Stomach (tissue), 9 donors: ENCODE measurements around the gene FMN1. TPM values are rescaled to one million over a fixed set of nuclear protein-coding genes. Genes with fewer than 3 reads are reported as not detected.

ENCODE experiments used
- DNase-seq, 2 donors: peaks; one replicate each; pipeline versions ENCODE4 v3.0.0 to v3.0.0-alpha.2; 2013 to 2019
- H3K27ac ChIP-seq, 5 donors: fragments of 200-600 bp in 4 of 5; sonication (generic) in 4 of 5; one replicate each; pipeline ENCODE4 v1.5.1; 2013 to 2019; ENCODE audit warnings: mild to moderate bottlenecking in 1 of 5, moderate library complexity in 1 of 5
- H3K27me3 ChIP-seq, 3 donors: fragments of 200-600 bp; sonication (generic); one replicate each; pipeline ENCODE4 v1.5.1; 2017 to 2019; ENCODE audit warnings: mixed run types in 1 of 3
- H3K36me3 ChIP-seq, 4 donors: fragments of 200-600 bp; sonication (generic); 1 replicate in 3 of 4; 2 replicates in 1 of 4; pipeline ENCODE4 v1.5.1; 2016 to 2019
- H3K4me1 ChIP-seq, 4 donors: fragments of 200-600 bp; sonication (generic); one replicate each; pipeline ENCODE4 v1.5.1; 2016 to 2019
- H3K4me3 ChIP-seq, 4 donors: fragments of 200-600 bp; sonication (generic) in 3 of 4; one replicate each; pipeline ENCODE4 v1.5.1; 2016 to 2019; ENCODE audit warnings: mild to moderate bottlenecking in 1 of 4
- H3K9me3 ChIP-seq, 4 donors: fragments of 200-600 bp; sonication (generic); one replicate each; pipeline ENCODE4 v1.5.1; 2016 to 2019
- CTCF ChIP-seq, 7 experiments: fragments of 450-650 bp in 4 of 7; fragments of 200-600 bp in 3 of 7; sonication (generic) in 3 of 7; IDR thresholded peaks; one replicate each; pipeline ENCODE4 v1.5.1; 2016 to 2019; ENCODE audit warnings: antibody characterized with exemption in 7 of 7, control low read depth in 2 of 7, mild to moderate bottlenecking in 1 of 7
- EP300 ChIP-seq: sonication (generic); formaldehyde crosslinking; IDR thresholded peaks from one replicate; pipeline ENCODE4 v1.6.1; 2017; ENCODE audit warnings: antibody characterized with exemption
- POLR2A ChIP-seq, 4 donors: fragments of 450-650 bp; IDR thresholded peaks; one replicate each; pipeline ENCODE4 v1.6.1; 2016; ENCODE audit warnings: antibody characterized with exemption in 4 of 4, control low read depth in 2 of 4, mild to moderate bottlenecking in 1 of 4, moderate library complexity in 1 of 4
- POLR2AphosphoS5 ChIP-seq, 3 donors: sonication (generic); formaldehyde crosslinking; IDR thresholded peaks; one replicate each; pipeline ENCODE4 v1.6.1; 2016; ENCODE audit warnings: antibody characterized with exemption in 3 of 3
- WGBS, 5 donors: extraction: QIAGEN DNeasy Blood & Tissue Kit in 3 of 5; methylation state at CpG; one replicate each; pipeline versions ENCODE4 v1.1.5 to v1.1.7; 2013 to 2018; 5-methylcytosine and 5-hydroxymethylcytosine counted together
- intact Hi-C: fragments of 100-400 bp; cut with DNase I; formaldehyde crosslinking; loops from one replicate; pipeline ENCODE4 v1.15.1; 2023; ENCODE audit warnings: low total_unique reads
- polyA plus RNA-seq, 3 donors: library from polyadenylated mRNA; stranded (reverse); fragments of 200-250 nt; gene quantifications; one replicate each; pipeline ENCODE4 v1.2.3, GENCODE V29; 2013
- total RNA-seq, 5 donors: library from RNA; depleted of rRNA; stranded (reverse); fragments of >200 nt; gene quantifications; one replicate each; pipeline versions ENCODE4 v1.1.0 to v1.2.3, GENCODE V29; 2014 to 2016
- donor health status: healthy with polysubstance abuse.
- donor health status: Bipolar disorder and iron deficiency.
- donor health status: healthy.

The FMN1 gene
- total and polyA plus RNA-seq, 8 donors = 0.40 to 58.0 (median 22.9) TPM

GRCh38 chr15:33014586-33014985 lies 179.9 kb downstream of the FMN1 start:
- intact Hi-C loops = no loop called here
- WGBS, 5 donors = 64 to 88% (median 85%) methylated on average over 1 of the region's 1 CpG
- Histone ChIP-seq H3K36me3 (peaks cover 0 to 7% (median 0%) of the 10 kb centered on the region in 4 donors), H3K9me3 (no peaks in the 10 kb centered on the region), H3K27ac (peak overlapping the region in 3 of 5 donors; percentile 25 to 64 (median 54)), H3K4me3 (no peak overlapping the region), H3K4me1 (peaks cover 0 to 8% (median 0%) of the 10 kb centered on the region in 4 donors), H3K27me3 (no peaks in the 10 kb centered on the region)
- TF ChIP-seq POLR2A (IDR thresholded peaks at IDR 0.05) (no peak), EP300 (no peak), CTCF (IDR thresholded peaks at IDR 0.05) (no peak), POLR2AphosphoS5 (IDR thresholded peaks at IDR 0.05) (no peak)
- DNase-seq = no peak

GRCh38 chr15:33013827-33014445 lies 180.6 kb downstream of the FMN1 start:
- 34 to 46% (median 40%) methylated on average over 3 of the region's 3 CpGs for WGBS, 5 donors
- Histone ChIP-seq H3K36me3 (peaks cover 0 to 7% (median 0%) of the 10 kb centered on the region in 4 donors), H3K27ac (peak overlapping the region; percentile 25 to 79 (median 54)), H3K4me1 (peaks cover 0 to 11% (median under 1%) of the 10 kb centered on the region in 4 donors), H3K9me3 (no peaks in the 10 kb centered on the region), H3K27me3 (no peaks in the 10 kb centered on the region), H3K4me3 (no peak overlapping the region)
- peak in 2 of 3 donors; percentile 56 to 75 for TF ChIP-seq POLR2AphosphoS5 (IDR thresholded peaks at IDR 0.05)
- TF ChIP-seq EP300 = no peak
- no peak for TF ChIP-seq POLR2A (IDR thresholded peaks at IDR 0.05)
- no peak for TF ChIP-seq CTCF (IDR thresholded peaks at IDR 0.05)
- intact Hi-C loops = no loop called here
- peak in 1 of 2 donors; percentile 62 for DNase-seq

GRCh38 chr15:33011976-33012375 lies 182.5 kb downstream of the FMN1 start:
- 78 to 93% (median 91%) methylated on average over 3 of the region's 3 CpGs for WGBS, 5 donors
- H3K4me1 ChIP-seq = peaks cover 0 to 30% (median 10%) of the 10 kb centered on the region in 4 donors
- no peaks in the 10 kb centered on the region for H3K27me3 ChIP-seq
- H3K4me3 ChIP-seq = no peak overlapping the region
- H3K9me3 ChIP-seq = no peaks in the 10 kb centered on the region
- no peak for TF ChIP-seq POLR2AphosphoS5 (IDR thresholded peaks at IDR 0.05)
- TF ChIP-seq CTCF (IDR thresholded peaks at IDR 0.05) = no peak
- no peak for TF ChIP-seq POLR2A (IDR thresholded peaks at IDR 0.05)
- TF ChIP-seq EP300 = no peak
- H3K27ac ChIP-seq = no peak overlapping the region
- intact Hi-C loops = no loop called here
- no peak for DNase-seq
- no peaks in the 10 kb centered on the region for H3K36me3 ChIP-seq

- Histone ChIP-seq H3K36me3 (no peaks in the 10 kb centered on the region), H3K9me3 (no peaks in the 10 kb centered on the region), H3K27me3 (no peaks in the 10 kb centered on the region), H3K4me1 (peaks cover 0 to 29% (median 10%) of the 10 kb centered on the region in 4 donors), H3K27ac (no peak overlapping the region), H3K4me3 (no peak overlapping the region)
- TF ChIP-seq POLR2A (IDR thresholded peaks at IDR 0.05) (no peak), CTCF (IDR thresholded peaks at IDR 0.05) (no peak), EP300 (no peak), POLR2AphosphoS5 (IDR thresholded peaks at IDR 0.05) (no peak)
- intact Hi-C loops = no loop called here
- 90 to 95% (median 93%) methylated on average over 4 of the region's 4 CpGs for WGBS, 5 donors
- no peak for DNase-seq
Observed at GRCh38 chr15:33009603-33010002, 184.9 kb downstream of the FMN1 start.
